GM18951 (cell line): ENCODE measurements around the gene TYMS.

Source experiments
- POLR2A ChIP-seq: IDR thresholded peaks from 4 replicates; pipeline ENCODE4 v1.6.1; 2011; ENCODE audit warnings: mild to moderate bottlenecking; ENCODE audit not compliant: insufficient read length, insufficient read depth; ENCODE audit errors: extremely low read depth
- in situ Hi-C: fragments of 300-500 bp; cut with MboI; formaldehyde crosslinking; loops from one replicate; pipeline ENCODE4 v1.12.0; 2022; ENCODE audit warnings: low sequenced_read_pairs, mixed read lengths, inconsistent platforms; ENCODE audit not compliant: unreplicated experiment

TYMS gene

DNA sequence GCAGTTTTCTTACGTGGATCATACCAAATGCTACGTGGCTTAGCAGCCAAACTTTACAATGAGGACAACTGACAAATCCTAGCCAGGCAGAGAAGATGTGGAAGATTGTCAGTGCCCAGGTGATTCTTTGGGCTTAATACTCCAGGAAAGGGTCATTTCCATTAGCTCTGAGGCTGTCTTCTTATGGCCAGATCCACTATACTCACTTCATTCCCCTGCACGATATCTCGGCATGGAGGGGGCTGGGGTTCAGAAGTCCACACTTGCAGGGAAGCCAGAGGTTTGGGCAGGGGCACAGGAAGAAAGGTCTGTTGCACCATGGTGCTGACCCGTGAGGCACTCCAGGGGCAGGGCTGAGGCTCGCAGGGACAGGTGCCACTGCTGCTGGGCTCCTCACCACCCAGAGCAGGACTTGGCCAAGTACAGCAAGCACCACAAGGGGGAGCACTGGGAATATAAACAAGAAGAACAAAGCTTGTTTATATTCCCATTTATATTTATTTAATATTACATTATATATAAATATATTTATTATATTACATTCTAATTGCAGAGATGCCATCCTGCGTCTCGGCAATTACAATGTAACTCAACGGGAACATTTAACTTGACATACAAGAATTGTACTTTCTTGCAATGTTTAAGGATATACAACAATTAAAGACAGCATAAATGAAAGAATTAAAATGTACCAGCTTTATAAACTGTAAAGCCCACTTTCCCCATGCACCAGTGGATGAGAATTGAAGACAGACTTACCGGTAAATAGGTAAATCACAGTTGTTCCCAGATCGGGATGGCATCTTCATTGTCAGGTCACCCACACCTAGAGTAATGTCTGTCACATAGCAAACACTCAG lies 33.5 kb upstream of the TYMS start:
- TF ChIP-seq POLR2A = no peak
- in situ Hi-C loops = no loop called here

DNA sequence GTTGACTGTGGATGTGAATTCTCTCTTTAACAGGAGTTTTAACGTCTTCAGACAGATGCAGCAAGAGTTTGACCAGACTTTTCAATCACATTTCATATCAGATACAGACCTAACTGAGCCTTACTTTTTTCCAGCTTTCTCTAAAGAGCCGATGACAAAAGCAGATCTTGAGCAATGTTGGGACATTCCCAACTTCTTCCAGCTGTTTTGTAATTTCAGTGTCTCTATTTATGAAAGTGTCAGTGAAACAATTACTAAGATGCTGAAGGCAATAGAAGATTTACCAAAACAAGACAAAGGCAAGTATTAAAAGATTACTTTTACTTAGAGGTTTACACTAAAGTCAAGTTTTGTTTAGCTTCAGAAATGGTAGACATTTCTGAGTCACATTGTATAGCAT lies 30.2 kb upstream of the TYMS start:
- in situ Hi-C loops = no loop called here
- TF ChIP-seq POLR2A = no peak

DNA sequence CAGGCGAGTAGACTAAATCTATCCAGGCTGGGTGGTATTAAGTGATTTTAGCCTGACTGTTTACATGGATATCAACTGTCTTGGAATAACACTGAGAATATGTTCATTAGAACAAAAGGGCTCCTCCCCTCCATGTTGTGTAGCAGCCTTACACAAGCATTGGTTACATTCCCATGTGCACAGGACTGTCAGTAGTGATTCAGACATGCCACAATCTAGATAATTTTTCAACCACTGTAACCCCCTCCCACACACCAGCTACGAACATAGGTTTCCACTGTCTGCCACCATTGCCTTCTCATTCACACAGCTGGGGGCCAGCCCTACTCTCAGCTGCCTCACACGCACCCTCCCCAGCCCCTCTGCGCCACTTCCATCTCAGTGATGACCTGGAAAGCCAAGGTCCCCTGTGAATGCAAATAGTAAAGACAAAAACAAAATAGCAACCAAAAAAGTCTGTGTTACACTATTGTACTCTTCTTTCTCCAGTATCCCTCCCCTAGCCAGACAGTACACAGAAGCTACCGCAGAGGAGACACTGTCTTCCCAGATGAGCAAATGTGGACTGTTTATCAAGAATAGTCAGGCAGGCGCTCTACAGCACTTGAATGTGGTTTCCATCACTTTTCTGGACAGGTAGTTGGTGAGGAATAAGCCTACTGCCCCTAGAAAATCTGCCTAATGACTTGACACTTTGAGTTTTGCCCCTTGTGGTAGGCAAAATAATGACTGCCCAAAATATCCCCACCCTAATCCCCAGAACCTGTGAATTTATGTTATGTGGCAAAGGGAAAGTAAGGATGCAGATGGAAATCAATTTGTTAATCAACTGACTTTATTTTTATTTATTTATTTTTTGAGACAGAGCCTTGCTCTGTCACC lies 27.9 kb upstream of the TYMS start:
- TF ChIP-seq POLR2A = no peak
- in situ Hi-C loops = loop anchor here (10.0 kb wide), 1 partner anchor 325 kb away; no protein-coding TSS in a partner anchor

DNA sequence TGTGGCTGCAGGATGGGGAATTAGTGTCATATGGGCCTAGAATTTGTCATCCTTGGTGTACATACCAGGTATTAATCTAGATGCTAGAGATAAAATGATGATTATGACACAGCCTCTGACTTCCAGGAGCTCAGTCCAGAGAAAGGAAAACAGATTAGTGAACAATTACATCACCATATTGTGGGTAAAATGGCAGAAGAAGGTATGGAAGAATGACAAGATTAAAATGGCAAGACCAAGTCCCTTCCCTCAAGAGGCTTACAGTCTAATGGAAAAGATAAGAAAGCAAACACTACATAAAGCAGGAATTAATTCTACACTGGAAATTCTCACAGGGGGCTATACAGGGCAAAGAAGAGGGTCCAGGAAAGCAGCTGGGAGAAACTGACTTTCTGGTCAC lies 25.9 kb upstream of the TYMS start:
- in situ Hi-C loops = loop anchor here (10.0 kb wide), 1 partner anchor 327 kb away; no protein-coding TSS in a partner anchor
- TF ChIP-seq POLR2A = no peak

DNA sequence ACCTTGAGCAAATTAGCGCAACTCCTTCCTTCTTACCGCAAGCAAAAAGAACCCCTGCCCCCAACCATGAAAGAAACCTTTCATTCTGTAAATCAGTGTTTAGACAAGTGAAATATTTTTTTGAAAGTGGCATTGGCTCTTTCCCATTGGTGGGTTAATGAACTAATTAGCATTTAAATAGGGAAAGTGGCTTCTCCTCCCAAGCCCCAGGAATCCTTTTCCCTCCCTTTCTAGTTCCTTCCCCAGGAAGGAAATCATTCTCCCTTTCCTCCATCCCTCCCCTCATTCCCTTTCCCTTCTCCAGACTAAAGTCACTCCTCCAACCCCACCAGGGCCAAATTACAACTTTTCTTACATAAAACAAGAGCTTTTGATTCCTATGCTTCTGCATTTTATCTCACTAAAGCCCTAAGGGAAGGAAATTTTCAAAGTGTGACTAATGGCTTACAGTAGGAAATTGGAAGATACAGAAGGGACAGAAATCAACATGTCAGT lies 22.9 kb upstream of the TYMS start:
- no peak for TF ChIP-seq POLR2A
- in situ Hi-C loops = loop anchor here (10.0 kb wide), 1 partner anchor 330 kb away; no protein-coding TSS in a partner anchor

DNA sequence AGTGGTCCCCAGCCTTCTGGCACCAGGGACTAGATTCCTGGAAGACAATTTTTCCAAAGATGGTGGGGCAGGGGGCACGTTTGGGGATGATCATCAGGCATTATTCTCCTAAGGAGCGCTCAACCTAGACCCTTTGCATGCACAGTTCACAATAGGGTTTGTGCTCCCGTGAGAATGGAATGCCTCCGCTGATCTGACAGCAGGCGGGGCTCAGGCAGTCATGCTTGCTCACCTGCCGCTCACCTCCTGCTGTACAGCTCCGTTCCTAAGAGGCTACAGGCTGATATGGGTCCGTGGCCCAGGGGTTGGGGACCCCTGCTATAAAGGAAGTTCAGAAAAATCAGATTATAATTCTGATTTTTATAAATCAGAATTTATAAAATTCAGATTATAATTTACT lies 22.3 kb upstream of the TYMS start:
- in situ Hi-C loops = loop anchor here (10.0 kb wide), 1 partner anchor 330 kb away; no protein-coding TSS in a partner anchor
- TF ChIP-seq POLR2A = no peak

DNA sequence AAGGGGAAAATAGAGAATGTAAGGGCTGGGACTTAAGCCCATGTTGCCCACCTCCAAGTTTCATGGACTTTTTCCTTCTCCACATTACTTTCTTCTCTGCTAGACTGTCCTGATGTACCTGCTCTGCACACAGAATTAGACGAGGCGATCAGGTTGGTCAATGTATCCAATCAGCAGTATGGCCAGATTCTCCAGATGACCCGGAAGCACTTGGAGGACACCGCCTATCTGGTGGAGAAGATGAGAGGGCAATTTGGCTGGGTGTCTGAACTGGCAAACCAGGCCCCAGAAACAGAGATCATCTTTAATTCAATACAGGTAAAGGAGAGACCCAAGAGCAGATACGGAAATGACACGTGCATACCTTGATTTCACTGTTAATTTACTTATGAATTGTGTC lies 16.2 kb upstream of the TYMS start:
- in situ Hi-C loops = no loop called here
- TF ChIP-seq POLR2A = no peak

DNA sequence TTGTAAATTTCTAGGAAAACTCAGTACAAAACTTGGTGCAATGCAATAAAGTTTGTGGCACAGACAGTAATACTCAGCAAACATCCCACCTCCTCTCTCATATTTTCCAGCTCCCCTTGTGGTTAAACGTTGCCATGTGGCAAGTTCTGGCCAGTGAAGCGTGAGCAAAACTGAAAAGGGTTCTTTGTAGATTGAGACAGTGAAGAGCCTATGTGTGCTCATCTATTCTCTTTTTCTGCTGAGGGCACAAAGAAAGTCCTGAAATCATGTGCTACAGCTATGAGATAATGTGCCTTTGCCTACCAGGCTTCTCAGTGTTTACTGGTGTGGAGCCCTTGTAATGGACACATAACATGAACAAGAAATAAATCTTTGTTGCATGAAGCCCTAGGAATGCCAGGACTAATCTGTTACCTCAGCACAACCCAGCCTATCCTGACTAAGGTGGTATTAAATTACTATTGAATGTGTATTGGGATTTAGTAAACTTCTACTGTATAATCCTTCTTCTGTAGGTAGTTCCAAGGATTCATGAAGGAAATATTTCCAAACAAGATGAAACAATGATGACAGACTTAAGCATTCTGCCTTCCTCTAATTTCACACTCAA lies 13.0 kb upstream of the TYMS start:
- in situ Hi-C loops = no loop called here
- no peak for TF ChIP-seq POLR2A

DNA sequence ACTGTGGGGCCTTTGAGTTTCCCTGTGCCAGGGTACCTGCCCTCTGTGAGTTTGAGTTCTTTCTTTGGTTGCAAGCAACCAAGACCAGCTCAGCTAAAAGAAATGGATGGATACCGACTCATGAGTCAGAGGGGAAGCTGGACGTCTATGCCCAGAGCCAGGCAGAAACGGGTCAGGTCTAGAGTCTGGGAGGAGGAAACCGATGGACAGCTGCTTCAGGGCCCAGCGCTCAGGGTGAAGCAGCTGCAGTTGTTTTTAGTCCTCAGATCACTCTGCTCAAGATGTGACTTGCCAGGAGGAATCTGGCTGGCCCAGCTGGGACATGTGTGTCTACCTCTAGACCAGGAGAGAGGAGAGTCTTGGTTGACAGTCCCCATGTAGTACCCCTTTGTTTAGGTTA lies 10.1 kb upstream of the TYMS start:
- in situ Hi-C loops = no loop called here
- no peak for TF ChIP-seq POLR2A

DNA sequence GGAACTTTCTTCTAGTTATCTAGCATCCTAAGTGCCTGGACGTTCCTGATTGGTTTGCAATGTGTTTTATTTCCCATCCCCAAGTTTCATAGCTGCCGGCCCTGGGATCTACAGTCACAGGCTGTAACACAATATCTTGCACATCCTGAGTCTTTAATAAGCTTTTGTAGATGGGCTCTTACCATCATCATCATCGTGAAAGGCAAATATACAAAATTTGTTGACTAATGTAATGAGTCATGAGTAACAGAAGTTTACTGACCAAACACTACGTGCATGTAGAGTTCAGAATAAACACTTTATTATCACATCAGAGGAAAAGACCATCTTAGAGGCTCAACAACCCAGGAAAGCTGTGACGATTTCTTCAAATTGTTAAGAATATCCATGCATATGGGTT lies 8.1 kb upstream of the TYMS start:
- TF ChIP-seq POLR2A = no peak
- in situ Hi-C loops = no loop called here

DNA sequence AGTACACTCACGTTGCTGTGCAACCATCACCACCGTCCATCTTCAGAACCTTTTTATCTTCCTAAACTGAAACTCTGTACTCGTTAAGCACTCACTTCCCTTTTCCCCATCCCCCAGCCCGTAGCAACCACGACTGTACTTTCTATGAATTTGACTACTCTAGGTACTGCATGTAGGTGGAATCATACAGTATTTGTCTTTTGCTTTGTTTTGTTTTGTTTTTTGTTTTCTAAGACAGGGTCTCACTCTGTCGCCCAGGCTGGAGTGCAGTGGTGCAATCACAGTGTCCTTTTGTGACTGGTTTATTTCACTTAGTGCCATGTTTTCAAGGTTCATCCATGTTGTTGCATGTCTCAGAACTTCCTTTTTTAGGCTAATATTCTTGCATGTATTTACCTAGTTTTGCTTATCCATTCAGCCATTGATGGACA lies 7.0 kb upstream of the TYMS start:
- no peak for TF ChIP-seq POLR2A
- in situ Hi-C loops = no loop called here

DNA sequence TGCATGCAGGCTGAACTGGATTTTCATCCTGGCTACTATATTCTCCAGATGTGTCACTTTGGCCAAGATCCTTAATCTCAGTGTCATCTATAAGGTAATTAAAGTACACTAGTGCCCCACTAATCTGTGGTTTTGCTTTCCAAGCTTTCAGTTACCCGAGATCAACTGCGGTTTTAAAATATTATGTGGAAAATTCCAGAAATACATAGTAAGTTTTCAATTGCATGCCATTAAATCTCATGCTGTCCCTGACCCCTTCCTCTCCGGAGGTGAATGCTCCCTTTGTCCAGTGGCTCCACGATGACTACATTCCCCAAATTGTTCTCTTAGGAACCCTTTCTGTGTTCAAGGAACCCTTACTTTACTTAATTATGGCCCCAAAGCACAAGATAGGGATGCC lies 5.3 kb upstream of the TYMS start:
- in situ Hi-C loops = no loop called here
- TF ChIP-seq POLR2A = no peak

DNA sequence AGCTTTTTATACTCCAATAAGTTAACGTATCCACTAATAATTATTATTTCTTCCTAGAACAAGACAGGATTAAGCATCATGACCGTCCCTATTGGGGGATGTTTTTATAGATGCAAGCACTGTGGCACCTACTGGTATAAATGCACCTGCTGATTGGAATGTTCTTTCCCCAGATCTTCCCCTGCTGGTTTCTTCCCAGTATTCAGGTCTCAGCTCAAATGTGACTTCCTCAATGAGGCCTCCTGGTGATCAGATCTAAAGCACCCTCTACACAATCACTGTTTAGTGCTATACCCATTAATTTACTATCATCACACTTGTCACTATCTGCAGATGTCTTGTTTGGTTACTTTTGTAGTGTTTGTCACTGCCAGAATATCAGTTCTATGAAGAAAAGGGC lies 3.9 kb upstream of the TYMS start:
- TF ChIP-seq POLR2A = no peak
- in situ Hi-C loops = no loop called here
